Testis (tissue), 2 donors: ENCODE measurements around the gene KLF11.
A peak's percentile ranks its signal among the peaks of the same experiment; 100 is the strongest.

ENCODE experiments used
- CTCF ChIP-seq, 3 experiments: fragments of 450-650 bp in 2 of 3; fragments of 200-600 bp in 1 of 3; sonication (generic) in 1 of 3; IDR thresholded peaks; one replicate each; pipeline ENCODE4 v1.5.1; 2016 to 2019; ENCODE audit warnings: antibody characterized with exemption in 3 of 3, mild to moderate bottlenecking in 2 of 3, moderate library complexity in 1 of 3
- POLR2A ChIP-seq: fragments of 450-650 bp; IDR thresholded peaks from one replicate; pipeline ENCODE4 v1.6.1; 2017; ENCODE audit warnings: antibody characterized with exemption, mild to moderate bottlenecking, moderate library complexity

GRCh38 chr2:10072656-10073480, 29.5 kb downstream of the KLF11 start:
- TF ChIP-seq CTCF (IDR thresholded peaks at IDR 0.05): peak; percentile 71 to 89 (median 86)
- TF ChIP-seq POLR2A: no peak
